GM18870 (cell line): ENCODE measurements around the gene SLC6A12.

Source experiments
- ATAC-seq: cut with Tn5 transposase; IDR thresholded peaks from one replicate; pipeline ENCODE4 v1.9.1; 2021; ENCODE audit warnings: moderate library complexity; ENCODE audit not compliant: unreplicated experiment

SLC6A12 gene

GRCh38 chr12:214003-214741, at the start of gene SLC6A12:
TSS of gene SLC6A12 (minus strand) at chr12:214157. CDS start at chr12:209986, 4,171 bp downstream.
- no peak for ATAC-seq

- ATAC-seq: no peak
These were observed 49.6 kb upstream of the SLC6A12 start for GRCh38 chr12:263574-263973.

- ATAC-seq: no peak
These were observed 48.9 kb upstream of the SLC6A12 start, which contains the start of gene SLC6A13 for GRCh38 chr12:262817-263216. TSS of gene SLC6A13 (minus strand) at chr12:262836. CDS start at chr12:260052, 2,784 bp downstream.

GRCh38 chr12:262113-262512, 48.2 kb upstream of the SLC6A12 start:
- ATAC-seq: no peak

GRCh38 chr12:257521-258321, 43.8 kb upstream of the SLC6A12 start:
- no peak for ATAC-seq

GRCh38 chr12:256958-257357, 43.0 kb upstream of the SLC6A12 start:
- ATAC-seq: no peak

GRCh38 chr12:256225-256624, 42.3 kb upstream of the SLC6A12 start:
- ATAC-seq: no peak

- ATAC-seq: no peak
These were observed 41.0 kb upstream of the SLC6A12 start for GRCh38 chr12:254912-255311.

GRCh38 chr12:254039-254438, 40.1 kb upstream of the SLC6A12 start:
- no peak for ATAC-seq

- ATAC-seq: no peak
These were observed 39.3 kb upstream of the SLC6A12 start for GRCh38 chr12:253116-253831.

- ATAC-seq: no peak
These were observed 38.7 kb upstream of the SLC6A12 start for GRCh38 chr12:252636-253035.

GRCh38 chr12:247271-247670, 33.3 kb upstream of the SLC6A12 start:
- no peak for ATAC-seq

GRCh38 chr12:243381-243780, 29.4 kb upstream of the SLC6A12 start:
- ATAC-seq: no peak

GRCh38 chr12:242496-242895, 28.5 kb upstream of the SLC6A12 start:
- no peak for ATAC-seq

GRCh38 chr12:241266-241665, 27.3 kb upstream of the SLC6A12 start:
- no peak for ATAC-seq

GRCh38 chr12:240566-240965, 26.6 kb upstream of the SLC6A12 start:
- ATAC-seq: no peak

- no peak for ATAC-seq
These were observed 24.9 kb upstream of the SLC6A12 start for GRCh38 chr12:238736-239398.

GRCh38 chr12:238116-238515, 24.2 kb upstream of the SLC6A12 start:
- no peak for ATAC-seq

- no peak for ATAC-seq
These were observed 23.3 kb upstream of the SLC6A12 start for GRCh38 chr12:237026-237815.

- ATAC-seq: no peak
These were observed 22.5 kb upstream of the SLC6A12 start for GRCh38 chr12:236445-236844.
